NCI-H1417 (cell line): ENCODE measurements around the gene UFSP2.

Experiments used
- DNase-seq, 3 experiments: peaks; one replicate each; lab custom pipeline; 2025; lab: John Stamatoyannopoulos, UW

The UFSP2 gene

DNA sequence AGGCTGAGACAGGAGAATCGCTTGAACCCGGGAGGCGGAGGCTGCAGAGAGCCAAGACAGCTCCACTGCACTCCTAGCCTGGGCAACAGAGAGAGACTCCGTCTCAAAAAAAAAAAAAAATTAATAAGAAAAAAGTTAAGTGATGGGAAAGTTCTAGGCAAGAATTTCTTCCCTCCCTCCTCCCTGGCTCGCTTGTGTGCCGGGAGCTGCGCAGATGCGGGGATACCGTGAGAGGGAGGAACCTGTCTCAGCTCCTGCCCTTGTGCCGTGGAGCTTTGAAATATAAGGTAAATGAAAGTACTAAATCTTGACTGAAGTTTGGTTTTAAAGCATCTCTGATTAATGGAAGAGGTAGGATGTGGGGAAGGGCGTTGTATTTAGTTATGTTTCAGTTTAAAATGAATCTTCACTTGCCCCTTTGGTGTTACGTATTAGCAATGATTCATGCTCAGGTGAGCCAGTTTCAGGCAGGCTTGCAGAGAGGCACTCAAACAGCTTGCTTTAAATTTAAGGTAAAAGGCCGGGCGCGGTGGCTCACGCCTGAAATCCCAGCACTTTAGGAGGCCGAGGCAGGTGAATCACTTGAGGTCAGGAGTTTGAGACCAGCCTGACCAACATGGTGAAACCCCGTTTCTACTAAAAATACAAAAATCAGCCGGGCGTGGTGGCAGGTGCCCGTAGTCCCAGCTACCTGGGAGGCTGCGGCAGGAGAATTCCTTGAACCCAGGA lies 1.4 kb upstream of the UFSP2 start:
- no peak for DNase-seq

DNA sequence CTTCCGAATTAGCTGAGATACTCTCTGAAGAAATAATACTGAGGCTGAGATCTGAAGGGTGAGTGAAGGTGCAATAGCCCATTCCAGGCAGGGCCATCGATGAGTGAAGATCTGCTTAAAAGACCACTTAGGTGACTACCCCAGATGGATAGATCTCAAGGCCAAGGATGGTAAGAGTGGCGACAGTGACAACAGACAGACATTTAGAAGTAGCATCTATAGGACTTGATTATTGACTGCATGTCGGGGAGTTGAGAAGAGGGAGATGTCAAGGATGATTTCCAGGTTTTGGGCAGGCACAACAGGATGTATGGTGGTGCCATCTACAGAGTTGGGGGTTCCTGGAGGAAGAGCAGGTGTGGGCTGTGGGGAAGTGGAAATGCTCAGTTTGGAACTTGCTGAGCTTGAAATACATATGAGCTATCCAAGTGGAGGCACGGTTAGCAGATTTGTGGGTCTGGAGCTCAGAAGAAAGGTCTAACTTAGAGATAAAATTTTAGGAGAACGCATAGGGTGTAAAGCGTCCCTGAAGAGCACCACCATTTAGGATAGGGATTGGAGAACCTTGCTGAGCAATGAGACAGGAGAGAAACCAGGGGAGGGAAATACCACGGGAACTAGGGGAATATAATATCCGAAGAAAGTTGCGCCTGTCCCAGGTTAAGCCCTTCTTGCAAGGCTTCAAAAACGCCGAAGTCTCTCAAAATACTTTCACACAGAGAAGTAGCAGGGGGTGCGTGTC lies 688 bp downstream of the UFSP2 start:
- no peak for DNase-seq

DNA sequence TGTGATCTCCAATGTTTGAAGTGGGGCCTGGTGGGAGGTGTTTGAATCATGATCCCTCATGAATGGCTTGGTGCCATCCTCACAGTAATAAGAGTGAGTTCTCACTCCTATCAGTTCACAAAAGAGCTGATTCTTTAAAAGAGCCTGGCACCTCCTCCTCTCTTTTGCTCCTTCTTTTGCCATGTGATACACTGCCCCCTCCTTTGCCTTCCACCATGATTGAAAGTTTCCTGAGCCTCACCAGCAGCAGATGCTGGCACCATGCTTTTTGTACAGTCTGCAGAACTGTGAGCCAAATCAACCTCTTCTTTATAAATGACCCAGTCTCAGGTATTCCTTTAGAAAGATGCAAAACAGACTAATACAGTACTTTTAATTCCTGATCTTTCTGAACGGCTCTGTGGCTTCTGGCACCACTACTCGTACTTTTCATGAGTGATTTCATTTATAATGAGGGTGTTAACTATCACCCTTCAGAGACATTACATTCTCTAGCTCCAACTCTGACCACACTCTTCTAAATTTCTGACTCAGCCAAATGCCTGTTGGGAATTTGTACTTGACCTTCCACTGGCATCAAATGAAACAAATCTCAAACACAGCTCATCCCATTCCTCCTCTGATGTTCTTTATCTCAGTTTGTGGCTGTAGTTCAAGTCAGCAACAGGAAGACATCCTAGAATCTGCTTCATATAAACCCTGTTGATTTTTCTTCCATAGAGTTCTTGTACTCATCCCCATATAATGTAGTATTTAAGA lies 4.2 kb downstream of the UFSP2 start:
- DNase-seq = no peak

DNA sequence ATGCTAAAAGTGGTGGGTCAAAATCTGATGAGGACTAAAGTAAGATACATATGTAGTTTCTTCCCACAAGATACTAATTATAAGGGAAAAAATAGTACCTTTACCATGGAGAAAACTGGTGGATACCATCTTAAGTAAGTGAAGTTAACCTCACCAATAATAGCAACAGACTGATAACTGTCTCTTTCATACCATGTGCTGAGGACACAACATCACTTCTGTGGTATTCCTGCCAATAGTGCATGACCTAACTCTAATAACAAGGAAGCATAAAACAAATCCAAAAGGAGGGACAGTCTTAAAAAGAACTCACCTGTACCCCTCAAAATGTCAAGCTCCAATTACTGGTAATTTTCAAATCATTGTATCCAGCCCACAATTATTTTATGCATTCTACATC lies 8.8 kb downstream of the UFSP2 start:
- no peak for DNase-seq

DNA sequence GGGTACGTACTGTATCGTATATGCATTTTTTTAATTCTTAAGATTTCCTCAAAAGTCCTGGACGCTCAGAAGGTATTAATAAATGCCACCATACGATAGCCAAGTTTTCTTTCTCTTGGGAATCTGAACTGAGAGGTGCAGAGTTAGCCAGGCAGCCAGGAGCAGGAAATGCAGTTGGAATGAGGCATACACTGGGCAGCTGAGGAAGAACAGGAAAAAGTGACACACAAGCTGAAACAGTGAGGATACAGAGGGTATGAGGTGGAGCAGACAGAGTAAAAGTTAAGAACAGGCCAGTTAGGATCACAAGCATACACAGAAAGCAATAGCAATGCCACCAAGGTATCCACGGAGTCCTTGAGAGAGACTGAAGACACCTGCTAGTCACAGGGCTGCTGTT lies 13.4 kb downstream of the UFSP2 start:
- DNase-seq = no peak

DNA sequence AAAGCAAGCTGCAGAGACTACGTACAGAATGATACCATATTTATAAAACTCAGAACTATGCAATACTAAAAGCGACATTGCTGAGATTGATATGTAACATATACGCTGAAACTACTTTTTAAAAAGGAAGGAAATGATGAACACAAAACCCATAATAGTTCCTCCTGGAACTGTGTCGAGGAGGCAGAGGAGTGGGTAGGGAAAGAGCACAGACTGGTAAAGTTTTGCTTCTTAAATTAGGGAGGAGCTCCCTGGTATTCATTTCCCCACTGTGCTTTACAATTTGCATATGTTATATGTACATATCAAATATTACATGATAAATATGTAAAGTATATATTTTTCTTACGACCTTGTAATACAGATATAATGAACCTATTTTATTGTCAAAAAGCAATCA lies 13.9 kb downstream of the UFSP2 start:
- no peak for DNase-seq

DNA sequence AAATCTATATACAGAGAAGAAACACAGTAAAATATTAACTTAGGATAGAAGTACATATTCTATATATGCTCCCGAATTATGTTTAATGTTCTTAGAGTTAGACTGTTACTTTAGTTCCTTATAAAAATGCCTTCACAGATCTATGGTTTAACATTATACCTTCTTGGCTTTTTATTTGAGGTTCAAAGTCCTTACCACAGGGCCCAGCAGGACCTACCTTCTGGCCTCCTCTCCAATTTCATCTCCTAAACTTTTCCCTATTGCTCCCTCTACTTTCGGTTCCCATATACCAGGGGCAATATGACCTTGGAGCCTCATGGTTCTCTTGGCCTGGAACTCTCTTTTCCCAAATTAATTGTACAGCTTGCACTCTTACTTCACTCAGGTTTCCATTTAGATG lies 17.3 kb downstream of the UFSP2 start:
- no peak for DNase-seq

DNA sequence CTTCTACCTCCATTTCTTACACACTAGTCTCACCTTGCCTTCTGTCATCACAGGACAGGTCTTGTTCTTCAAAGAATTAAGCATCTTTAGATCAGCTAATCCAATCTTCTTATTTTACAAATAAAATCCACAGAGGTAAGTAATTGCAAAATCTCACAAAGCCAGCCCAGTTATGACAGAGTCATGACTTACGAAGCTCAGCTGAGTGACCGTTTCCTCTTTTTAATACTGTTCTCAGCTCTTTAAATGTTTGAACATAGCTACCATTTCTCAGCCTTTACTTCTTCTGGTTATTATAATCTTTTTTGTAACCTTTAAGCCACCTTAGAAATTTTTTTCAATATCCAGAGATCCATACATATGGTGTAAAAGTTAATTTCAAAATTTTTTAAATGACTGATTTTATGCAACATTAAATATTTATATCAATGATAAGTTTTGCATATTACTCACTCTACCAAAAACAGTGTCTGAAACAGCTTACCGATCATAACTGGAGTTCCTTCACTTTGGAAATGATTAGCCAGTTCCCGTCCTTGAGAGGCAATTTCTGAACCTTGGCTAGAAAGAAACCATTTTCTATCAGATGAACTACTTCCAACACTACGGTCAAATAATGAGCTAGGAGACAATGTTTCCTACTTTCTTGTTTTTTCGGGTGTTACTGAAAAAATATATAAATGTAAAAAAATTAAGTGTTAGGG lies 20.3 kb downstream of the UFSP2 start:
- DNase-seq = no peak

DNA sequence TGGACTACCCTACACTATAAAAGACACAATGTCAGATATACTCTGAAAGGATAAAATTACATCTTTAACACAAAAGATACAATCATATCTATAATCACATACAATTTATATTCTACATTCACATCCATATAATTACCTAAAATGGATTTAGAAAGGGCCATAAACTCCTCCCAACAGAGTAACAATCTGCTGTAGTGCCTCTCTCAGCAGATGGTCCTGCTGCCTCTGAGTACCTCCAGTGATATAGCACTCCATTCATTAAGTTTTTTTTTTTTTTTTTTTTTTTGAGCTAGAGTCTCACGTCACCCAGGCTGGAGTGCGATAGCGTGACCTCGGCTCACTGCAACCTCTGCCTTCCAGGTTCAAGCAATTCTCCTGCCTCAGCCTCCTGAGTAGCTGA lies 21.7 kb downstream of the UFSP2 start:
- peak in 2 of 3 experiments; percentile 1 to 62 for DNase-seq

DNA sequence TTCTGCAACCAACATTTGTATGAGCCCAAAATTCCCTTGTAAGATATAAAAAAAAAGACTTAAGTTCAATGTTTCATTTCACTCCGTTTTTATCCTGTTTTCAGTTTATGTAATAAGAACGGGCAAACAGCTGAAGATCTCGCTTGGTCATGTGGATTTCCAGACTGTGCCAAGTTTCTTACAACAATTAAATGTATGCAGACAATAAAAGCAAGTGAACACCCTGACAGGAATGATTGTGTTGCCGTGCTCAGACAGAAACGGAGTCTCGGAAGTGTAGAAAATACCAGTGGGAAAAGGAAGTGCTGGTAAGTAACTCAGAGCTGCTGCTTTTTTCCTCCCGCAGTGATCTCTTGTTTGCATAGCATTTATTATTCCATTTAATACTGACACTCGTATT lies 26.3 kb downstream of the UFSP2 start:
- peak in 1 of 3 experiments; percentile 52 for DNase-seq

DNA sequence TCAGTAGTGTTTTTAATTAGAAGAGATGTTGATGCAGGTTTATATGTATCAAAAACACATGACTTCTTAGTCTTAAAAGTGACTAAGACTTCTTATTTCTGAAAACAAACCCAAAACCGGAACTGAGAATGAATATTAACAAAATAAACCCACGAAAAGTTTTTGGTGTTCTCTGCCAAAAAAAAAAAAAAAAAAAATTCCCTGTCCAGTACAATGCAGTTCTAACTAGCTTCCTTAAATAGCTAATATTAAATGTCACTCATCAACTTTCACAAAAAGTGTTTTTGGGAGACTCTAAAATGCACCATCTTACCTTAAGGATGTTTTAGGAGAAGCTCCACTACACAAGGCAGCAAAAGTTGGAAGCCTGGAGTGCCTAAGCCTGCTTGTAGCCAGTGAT lies 27.1 kb downstream of the UFSP2 start:
- DNase-seq = no peak

DNA sequence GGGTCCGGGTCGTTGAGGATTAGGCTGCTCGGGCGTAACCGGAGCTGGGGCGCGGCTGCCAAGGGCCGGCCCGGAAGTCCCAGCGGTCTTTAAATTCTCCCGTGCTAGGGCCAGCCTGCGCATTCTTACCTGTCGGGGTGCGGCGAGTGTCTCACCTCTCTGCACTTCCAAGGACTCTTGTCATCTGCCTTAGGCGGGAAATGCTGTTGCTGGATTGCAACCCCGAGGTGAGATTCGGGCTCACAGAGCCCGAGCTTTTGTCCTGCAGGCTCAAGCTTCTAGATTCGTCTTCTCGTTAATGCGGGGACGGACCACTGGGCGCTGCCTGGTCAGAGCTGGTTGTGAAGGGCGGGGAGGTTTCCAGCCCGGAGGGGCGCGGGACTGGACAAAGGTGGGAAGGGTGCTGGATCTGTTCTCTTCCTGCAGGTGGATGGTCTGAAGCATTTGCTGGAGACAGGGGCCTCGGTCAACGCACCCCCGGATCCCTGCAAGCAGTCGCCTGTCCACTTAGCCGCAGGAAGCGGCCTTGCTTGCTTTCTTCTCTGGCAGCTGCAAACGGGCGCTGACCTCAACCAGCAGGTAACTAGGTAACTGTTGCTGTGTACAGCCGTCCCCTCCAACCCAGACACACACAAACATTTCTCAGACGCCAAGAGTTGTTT lies 28.9 kb downstream of the UFSP2 start, which contains the start of gene ANKRD37:
Gene ANKRD37 (plus strand): TSS at position 118 of the 662 bp plus-strand sequence. CDS start 83 bp downstream, at position 201.
- DNase-seq = peak; percentile 31 to 90 (median 85)

DNA sequence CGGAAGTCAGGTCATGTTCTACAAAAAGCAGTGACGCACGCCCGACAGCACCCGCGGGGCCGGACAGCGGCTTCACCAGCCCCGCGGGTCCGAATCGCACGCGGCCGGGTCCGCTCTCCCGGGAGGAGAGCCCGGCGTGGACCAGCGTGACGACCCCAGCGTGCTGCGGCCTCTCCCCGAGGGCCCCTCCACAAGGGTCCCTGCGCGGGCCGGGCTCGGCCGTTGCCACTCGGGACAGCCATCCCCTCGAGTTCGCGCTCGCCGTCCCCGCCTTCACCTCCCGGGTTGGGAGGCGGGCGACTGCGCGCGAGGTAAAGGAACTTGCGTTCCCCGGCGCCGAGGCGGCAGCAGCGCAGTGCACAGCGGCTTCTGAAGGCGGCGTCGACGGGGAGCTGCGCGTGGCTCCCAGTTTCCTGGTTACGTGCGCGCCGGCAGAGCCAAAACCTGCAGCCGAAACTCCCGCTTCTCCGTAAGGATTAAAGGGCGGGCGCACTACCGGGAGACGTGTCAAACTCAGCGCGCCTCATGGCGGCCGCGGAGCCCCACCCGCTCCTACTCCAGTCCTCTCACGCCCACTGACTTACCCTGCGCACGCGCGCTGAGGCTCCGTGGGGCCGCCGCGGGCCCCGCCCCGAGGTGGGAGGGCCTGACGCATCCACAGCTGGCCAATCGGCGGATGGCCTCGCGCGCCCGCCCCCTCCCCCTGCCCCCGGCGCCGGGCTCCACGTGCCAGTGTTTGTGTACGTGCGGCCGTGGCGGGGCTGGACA lies 29.6 kb downstream of the UFSP2 start:
- DNase-seq = peak; percentile 94 to 99 (median 97)

DNA sequence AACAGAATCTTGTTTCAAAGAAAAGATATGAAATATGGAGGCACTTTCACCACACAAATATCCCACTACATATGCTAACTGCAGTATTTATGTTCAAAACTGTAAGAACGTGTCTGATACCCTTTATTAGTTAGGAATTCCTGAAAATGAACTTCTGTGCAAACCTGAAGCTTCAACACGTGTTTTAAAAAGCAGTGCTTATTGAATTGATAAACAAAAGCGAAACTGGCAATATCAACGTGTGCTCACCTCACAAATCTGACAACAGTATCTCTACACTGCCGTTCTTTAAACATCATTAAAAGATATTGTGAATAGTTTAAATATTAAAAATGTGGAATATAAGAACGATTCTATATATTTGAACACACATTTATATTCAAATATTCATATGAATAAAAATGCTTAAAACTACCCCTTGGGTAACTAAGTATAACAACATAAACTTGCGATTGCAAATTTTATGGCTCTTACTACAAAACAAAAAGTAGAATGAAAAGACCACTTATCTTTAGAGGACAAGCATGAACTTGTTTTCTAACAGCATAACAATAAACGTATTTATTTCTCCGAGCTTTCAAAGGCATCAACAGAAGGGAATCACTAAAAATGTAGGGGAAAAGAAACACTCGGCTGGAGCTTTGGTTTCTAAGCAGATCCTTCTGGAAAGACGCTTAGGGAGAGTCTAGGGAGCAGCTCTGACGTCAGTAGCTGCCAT lies 30.4 kb downstream of the UFSP2 start, which contains the start of gene LRP2BP:
Gene LRP2BP (minus strand): TSS at position 687 of the 718 bp plus-strand sequence. CDS start 17,738 bp downstream, outside the sequence.
- DNase-seq = peak in 1 of 3 experiments; percentile 68

DNA sequence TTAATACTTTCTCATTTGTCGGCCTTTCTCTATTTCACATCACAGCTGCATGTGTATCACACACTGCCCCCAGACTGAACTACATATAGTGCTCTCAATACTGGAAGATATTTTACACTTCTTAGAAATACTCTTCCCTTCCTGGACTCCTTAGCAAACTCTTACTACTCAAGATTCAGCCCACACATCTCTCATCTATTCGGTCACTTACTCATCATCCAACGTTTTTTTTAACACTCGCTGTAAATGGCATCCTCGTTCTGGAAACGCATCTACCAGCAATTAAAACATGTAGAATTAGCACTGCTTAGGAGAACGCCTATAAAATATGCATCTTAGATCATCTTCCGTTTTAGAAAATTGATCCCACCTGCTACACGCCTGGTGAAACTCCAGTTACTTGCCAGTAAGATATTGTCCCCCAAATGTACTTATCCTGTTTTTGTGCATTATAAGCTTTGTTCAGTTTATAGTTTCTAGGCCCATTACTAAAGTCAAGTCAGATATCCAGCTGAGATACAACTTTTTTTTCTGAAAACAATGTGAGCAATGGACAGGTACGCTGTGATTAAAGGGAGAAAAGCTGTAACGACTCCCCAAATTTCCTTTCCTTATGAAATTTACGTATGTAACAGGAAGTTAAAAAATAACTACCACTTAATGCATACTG lies 31.1 kb downstream of the UFSP2 start:
- peak in 2 of 3 experiments; percentile 31 to 68 for DNase-seq

DNA sequence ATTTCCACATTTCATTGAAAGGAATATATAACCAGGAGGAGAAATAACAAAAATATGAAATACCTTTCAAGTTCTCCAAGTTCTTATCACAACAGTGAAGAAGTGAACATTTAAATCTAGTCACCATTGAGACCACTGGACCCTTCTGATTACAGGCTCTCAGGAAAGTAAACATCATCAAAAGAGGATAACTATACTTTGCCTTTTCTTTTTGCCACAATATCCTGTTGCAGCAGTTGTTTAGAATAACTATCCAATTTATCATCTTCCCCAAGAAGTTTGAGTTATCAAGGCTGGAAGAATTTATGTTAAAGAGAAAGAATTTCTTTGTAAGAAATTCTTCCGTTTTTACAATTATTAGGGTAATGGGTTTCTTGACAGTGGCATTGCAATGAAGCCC lies 33.6 kb downstream of the UFSP2 start:
- DNase-seq = no peak

DNA sequence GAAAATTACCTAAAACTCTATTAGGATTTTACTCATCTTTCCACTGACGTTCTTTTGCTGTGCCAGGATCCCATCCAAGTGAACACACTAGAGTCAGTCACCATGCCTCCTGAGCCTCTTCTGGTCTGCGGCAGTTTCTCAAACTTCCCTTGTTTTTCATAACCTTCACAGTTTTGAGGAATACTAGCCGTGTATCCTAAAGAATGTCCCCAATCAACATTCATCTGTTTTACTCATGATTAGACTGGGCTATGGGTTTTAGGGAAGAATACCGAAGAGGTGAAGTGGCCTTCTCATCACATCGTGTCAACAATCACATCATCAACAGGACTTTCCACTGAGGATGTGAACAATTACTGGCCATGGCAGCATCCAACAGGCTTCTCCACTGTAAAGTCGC lies 34.8 kb downstream of the UFSP2 start:
- no peak for DNase-seq

DNA sequence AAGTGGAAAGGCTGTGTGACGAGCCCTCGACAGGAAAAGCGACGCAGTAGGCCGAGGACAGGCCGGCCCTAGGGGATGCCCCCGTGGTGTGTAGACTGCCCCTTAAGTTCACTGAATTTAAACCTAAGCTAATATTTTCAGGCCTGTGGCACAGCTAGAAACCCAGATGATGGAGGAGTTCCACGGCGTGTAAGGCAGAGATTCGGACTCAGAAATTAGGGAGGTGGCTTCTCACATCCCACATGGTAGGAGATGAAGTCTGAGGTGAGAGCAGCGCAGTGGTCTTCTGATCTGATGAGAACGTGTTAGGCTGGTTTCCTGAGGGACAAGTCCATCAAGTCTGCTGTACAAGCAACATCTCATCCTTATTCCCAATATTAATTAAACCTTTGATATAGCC lies 37.8 kb downstream of the UFSP2 start:
- DNase-seq = no peak

DNA sequence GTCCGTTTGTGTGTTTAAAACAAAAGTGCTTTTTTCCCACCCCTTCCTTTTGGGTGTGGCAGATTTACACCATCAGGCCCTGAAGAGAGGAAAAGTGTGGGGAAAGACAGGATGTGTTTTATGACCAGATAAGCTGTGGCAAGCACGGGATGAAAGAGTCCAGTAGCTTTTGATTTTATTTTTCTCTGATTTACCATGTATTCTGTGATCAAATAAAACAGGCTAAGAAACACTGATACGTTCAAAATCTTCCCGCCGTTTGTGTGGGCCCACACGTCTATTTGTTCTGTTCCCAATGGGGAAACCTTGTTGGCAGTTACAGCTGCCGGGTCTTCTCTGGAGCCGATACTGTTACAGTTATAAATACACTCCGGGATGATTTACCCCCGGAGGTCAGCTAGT lies 40.8 kb downstream of the UFSP2 start:
- no peak for DNase-seq
